HepG2 (cell line): ENCODE results near the gene MBD3L5.
"Not testable (repeated sequence)": the region's sequence is repeated elsewhere in the genome, so short reads cannot be mapped to it uniquely, and the experiment has no call there.

Experiments
- BRCA1 ChIP-seq: sonication (generic); formaldehyde crosslinking; IDR thresholded peaks from 2 replicates; pipeline ENCODE4 v1.4.0; 2020; ENCODE audit warnings: missing genetic modification reagents
- SIN3B ChIP-seq: fragments of 150-350 bp; IDR thresholded peaks from 2 replicates; pipeline ENCODE4 v1.6.1; 2014; ENCODE audit warnings: low read length
- ZKSCAN8 ChIP-seq: IDR thresholded peaks from 2 replicates; pipeline ENCODE4 v1.6.1; 2016; ENCODE audit warnings: borderline replicate concordance, missing genetic modification reagents, missing compliant biosample characterization
- ZNF256 ChIP-seq: sonication (generic); formaldehyde crosslinking; conservative IDR thresholded peaks from 2 replicates; pipeline ENCODE4 v1.4.0; 2020; ENCODE audit warnings: missing genetic modification reagents
- ZNF274 ChIP-seq: sonication (generic); formaldehyde crosslinking; IDR thresholded peaks from 2 replicates; pipeline ENCODE4 v1.5.1; 2020; ENCODE audit warnings: mild to moderate bottlenecking, missing genetic modification reagents
- ZNF329 ChIP-seq: sonication (generic); formaldehyde crosslinking; IDR thresholded peaks from 2 replicates; pipeline ENCODE4 v1.9.0; 2021; ENCODE audit warnings: low read depth, mild to moderate bottlenecking, missing genetic modification reagents
- ZNF446 ChIP-seq: sonication (generic); formaldehyde crosslinking; IDR thresholded peaks from 2 replicates; pipeline ENCODE4 v1.5.0; 2020; ENCODE audit warnings: mild to moderate bottlenecking, missing genetic modification reagents
- TF ChIP-seq, protein P1 (sequence below): sonication (generic); formaldehyde crosslinking; IDR thresholded peaks from 2 replicates; pipeline ENCODE4 v1.5.0; 2020; ENCODE audit warnings: mild to moderate bottlenecking, missing genetic modification reagents, moderate library complexity

DNA sequence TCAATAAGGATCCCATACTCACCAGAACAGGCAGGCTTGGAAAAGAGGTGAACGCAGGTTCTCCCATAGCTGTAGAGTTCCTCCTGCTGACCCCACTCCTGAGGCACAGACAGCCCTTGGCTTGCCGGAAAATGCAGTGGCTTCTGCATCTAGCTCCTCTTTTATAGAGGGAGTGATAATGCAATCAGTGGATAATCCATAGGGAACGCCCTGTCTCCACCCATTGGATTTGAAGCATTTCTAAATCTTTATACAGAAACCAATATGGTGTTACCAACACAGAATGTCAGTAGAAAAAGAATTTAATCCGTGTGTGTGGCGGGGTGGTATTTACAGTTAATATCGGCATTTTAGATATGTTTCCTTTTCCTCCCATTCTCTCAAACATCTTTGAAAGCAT is 9.0 kb upstream of the MBD3L5 start, which contains the start of gene MBD3L2B:
- not testable (repeated sequence) for TF ChIP-seq ZNF274 (CRISPR knock-in tag); BRCA1 (CRISPR knock-in tag); ZNF256 (CRISPR knock-in tag); ZKSCAN8 (CRISPR knock-in tag); ZNF446 (CRISPR knock-in tag); ZNF329 (CRISPR knock-in tag); SIN3B
- TF ChIP-seq, protein P1, sequence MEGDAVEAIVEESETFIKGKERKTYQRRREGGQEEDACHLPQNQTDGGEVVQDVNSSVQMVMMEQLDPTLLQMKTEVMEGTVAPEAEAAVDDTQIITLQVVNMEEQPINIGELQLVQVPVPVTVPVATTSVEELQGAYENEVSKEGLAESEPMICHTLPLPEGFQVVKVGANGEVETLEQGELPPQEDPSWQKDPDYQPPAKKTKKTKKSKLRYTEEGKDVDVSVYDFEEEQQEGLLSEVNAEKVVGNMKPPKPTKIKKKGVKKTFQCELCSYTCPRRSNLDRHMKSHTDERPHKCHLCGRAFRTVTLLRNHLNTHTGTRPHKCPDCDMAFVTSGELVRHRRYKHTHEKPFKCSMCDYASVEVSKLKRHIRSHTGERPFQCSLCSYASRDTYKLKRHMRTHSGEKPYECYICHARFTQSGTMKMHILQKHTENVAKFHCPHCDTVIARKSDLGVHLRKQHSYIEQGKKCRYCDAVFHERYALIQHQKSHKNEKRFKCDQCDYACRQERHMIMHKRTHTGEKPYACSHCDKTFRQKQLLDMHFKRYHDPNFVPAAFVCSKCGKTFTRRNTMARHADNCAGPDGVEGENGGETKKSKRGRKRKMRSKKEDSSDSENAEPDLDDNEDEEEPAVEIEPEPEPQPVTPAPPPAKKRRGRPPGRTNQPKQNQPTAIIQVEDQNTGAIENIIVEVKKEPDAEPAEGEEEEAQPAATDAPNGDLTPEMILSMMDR = not testable (repeated sequence)
